Panc1 (cell line): ENCODE results near the gene RHBDD1.

Experiments
- TCF7L2 ChIP-seq: IDR thresholded peaks from 2 replicates; pipeline ENCODE4 v1.6.1; 2011; ENCODE audit warnings: mild to moderate bottlenecking, low read depth, low read length, inconsistent platforms
- TF ChIP-seq, protein P1 (sequence below): fragments of 450-650 bp; IDR thresholded peaks from 2 replicates; pipeline ENCODE4 v1.5.1; 2017; ENCODE audit warnings: mild to moderate bottlenecking
- TF ChIP-seq, protein P2 (sequence below), 2 experiments: IDR thresholded peaks; 2 replicates each; pipeline ENCODE4 v1.6.1; 2011 to 2012; ENCODE audit warnings: low read depth in 2 of 2, control low read depth in 1 of 2, low read length in 1 of 2, mild to moderate bottlenecking in 1 of 2, moderate library complexity in 1 of 2; ENCODE audit not compliant: insufficient read depth in 1 of 2

DNA sequence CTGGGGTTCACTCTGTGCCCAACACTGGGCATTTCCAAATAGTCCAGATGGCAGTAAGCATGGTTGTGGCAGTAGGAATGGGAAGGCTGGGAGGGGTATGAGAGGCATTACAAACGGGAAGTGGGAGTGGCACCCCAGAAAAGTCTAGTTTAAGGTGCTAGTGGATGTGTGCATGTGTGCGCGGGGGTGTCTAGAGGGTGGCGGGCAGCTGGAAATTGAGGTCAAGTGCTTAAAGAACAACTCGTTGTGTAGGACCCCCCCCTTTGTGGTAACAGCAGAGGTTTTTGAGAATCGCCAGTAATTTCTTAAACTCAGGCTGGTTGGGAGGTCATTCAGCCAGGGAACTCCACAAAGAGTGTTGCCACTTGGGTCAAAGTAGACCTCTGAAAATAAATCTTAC is 69.9 kb downstream of the RHBDD1 start:
- TF ChIP-seq, protein P1, sequence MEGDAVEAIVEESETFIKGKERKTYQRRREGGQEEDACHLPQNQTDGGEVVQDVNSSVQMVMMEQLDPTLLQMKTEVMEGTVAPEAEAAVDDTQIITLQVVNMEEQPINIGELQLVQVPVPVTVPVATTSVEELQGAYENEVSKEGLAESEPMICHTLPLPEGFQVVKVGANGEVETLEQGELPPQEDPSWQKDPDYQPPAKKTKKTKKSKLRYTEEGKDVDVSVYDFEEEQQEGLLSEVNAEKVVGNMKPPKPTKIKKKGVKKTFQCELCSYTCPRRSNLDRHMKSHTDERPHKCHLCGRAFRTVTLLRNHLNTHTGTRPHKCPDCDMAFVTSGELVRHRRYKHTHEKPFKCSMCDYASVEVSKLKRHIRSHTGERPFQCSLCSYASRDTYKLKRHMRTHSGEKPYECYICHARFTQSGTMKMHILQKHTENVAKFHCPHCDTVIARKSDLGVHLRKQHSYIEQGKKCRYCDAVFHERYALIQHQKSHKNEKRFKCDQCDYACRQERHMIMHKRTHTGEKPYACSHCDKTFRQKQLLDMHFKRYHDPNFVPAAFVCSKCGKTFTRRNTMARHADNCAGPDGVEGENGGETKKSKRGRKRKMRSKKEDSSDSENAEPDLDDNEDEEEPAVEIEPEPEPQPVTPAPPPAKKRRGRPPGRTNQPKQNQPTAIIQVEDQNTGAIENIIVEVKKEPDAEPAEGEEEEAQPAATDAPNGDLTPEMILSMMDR: no peak
- no peak for TF ChIP-seq TCF7L2
- TF ChIP-seq, protein P2, sequence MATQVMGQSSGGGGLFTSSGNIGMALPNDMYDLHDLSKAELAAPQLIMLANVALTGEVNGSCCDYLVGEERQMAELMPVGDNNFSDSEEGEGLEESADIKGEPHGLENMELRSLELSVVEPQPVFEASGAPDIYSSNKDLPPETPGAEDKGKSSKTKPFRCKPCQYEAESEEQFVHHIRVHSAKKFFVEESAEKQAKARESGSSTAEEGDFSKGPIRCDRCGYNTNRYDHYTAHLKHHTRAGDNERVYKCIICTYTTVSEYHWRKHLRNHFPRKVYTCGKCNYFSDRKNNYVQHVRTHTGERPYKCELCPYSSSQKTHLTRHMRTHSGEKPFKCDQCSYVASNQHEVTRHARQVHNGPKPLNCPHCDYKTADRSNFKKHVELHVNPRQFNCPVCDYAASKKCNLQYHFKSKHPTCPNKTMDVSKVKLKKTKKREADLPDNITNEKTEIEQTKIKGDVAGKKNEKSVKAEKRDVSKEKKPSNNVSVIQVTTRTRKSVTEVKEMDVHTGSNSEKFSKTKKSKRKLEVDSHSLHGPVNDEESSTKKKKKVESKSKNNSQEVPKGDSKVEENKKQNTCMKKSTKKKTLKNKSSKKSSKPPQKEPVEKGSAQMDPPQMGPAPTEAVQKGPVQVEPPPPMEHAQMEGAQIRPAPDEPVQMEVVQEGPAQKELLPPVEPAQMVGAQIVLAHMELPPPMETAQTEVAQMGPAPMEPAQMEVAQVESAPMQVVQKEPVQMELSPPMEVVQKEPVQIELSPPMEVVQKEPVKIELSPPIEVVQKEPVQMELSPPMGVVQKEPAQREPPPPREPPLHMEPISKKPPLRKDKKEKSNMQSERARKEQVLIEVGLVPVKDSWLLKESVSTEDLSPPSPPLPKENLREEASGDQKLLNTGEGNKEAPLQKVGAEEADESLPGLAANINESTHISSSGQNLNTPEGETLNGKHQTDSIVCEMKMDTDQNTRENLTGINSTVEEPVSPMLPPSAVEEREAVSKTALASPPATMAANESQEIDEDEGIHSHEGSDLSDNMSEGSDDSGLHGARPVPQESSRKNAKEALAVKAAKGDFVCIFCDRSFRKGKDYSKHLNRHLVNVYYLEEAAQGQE (IDR thresholded peaks at IDR 0.05; ENCODE audit: insufficient read depth in 1 of 2, low read depth in 2 of 2, low read length in 1 of 2): no peak
